ENCODE measurements around the gene THSD1.

THSD1 gene, protein sequence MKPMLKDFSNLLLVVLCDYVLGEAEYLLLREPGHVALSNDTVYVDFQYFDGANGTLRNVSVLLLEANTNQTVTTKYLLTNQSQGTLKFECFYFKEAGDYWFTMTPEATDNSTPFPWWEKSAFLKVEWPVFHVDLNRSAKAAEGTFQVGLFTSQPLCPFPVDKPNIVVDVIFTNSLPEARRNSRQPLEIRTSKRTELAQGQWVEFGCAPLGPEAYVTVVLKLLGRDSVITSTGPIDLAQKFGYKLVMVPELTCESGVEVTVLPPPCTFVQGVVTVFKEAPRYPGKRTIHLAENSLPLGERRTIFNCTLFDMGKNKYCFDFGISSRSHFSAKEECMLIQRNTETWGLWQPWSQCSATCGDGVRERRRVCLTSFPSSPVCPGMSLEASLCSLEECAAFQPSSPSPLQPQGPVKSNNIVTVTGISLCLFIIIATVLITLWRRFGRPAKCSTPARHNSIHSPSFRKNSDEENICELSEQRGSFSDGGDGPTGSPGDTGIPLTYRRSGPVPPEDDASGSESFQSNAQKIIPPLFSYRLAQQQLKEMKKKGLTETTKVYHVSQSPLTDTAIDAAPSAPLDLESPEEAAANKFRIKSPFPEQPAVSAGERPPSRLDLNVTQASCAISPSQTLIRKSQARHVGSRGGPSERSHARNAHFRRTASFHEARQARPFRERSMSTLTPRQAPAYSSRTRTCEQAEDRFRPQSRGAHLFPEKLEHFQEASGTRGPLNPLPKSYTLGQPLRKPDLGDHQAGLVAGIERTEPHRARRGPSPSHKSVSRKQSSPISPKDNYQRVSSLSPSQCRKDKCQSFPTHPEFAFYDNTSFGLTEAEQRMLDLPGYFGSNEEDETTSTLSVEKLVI

DNA sequence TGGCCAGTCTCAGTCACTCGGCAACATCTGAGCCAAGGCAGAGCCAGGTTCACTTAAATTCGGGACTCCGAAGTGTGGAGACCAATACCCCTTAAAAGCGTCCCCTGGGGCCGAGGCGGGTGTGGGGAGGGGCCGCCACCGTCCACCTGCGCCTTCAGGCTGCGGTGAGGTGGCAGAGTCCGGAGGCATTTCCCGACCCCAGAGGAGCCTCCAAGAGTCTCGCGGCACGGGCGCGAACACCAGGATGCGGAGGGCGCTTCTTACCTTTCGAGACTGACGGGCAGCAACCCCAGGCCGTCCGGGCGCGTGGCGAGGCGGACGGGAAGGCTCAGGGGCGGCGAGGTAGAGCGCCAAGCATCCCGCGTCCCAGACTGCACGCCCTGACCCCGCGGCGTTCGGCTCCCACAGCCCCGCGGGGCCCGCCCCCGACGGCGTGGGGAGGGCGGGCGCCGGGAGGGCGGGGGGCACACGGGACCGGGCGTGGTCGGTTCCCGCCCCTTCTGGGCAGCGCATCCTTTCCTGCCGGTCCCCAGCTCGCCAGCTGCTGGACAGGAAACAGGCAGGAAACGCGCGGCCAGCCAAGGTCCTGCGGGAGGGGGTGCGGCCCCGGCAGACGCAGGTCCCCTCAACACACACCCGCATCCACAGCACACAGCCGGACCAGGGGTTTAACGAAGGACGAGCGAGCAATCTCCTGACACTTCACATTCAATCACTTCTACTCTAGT lies at the start of gene THSD1:
THSD1 (minus strand) TSS at position 406 of the 728 bp plus-strand sequence. CDS start 3,572 bp downstream, outside the sequence.
- DNase-seq = peak; percentile 15

DNA sequence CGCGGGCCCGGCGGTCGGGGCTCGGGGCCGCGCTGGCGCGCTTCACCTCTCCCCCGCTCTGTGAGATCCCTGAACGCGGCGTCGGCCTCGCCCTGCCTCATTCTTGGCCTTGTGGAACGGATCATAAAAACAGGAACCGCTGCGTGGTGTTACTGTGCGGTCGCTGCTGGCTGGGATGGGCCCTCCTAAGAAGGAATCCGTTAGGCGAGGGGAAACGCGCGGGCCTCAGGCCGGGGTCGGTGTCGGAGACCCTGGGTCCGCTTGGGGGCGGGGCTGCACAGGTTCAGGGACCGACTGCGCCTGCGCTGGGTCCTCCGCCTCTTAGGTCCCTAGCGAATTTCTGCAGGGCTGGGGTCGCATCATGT lies 49.7 kb upstream of the THSD1 start:
- peak; percentile 74 for DNase-seq

DNA sequence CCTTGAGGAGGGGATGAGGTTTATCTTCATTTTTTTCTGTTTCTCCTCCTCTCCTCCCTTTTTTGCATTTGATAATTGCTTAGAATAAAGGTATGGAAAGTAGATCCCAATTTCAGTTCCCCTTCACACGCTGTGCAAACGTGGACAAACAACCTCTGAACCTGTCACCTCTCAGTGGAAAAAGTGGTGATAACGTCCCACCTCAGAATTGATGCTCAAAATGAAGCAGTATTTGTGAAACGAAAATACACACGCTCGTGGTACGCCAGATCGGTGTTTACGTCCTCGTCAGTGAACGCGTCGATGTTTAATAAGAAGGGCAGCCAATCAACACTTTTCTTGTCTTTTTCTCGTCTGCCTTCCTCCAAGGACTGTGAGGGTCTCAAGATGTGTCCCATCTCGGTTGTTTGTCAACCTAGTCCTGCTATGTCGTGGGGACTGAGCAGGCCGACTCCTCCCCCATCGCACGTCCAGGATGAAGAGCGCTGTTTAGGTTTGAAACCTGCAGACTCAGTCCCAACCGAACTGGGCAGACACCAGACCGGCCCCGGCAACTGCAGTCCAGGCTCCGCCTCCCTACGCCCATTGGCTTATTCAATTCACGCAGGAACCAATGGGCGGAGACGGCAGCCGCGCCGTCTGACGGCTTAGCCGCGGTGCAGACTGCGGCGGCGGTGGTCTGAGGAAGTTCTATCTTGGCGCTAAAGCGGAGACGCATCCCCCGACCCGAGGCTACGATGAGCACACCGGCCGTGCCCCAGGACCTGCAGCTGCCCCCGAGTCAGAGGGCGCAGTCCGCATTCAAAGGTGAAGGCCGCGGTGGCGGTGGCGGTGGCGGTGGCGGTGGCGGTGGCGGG lies 49.1 kb upstream of the THSD1 start, which contains the start of gene CKAP2:
CKAP2 (plus strand) TSS at position 659 of the 857 bp plus-strand sequence; CDS start at position 738, 79 bp downstream.
- DNase-seq = peak; percentile 91

DNA sequence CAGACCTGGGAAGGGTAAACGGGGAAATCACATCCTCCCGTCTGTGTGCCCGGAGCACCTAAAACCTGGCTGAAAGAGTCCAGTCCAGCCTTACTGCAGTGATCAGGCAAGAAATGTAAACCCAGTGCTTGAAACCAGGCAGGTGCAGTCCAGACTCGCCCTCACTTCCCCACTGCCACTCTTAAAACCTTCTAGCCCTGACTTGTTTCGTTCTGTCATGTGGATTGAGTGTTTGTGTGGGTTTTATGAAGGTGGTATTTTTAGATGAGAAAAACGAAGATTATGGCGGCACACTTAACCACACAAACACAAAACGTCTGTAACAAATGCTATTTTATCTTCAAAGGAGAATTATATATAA lies 48.5 kb upstream of the THSD1 start:
- DNase-seq = no peak

DNA sequence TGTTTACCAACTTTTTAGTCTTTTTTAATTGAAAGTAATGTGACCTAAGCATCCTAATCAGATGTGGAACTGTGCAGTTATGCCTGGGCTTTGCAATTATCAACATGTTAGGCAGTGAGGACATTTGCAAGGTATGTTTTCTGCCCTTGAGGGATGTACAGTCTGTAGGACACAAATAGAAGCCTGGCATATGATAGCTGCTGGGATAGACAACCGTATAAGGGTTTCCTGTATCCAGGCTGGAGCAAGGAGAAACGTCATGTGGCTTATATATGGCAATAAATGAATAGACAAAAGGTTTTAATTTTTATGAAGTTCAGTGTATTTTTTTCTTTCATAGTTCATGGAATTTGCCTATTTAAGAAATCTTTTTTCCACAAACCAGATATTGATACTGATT lies 46.5 kb upstream of the THSD1 start:
- no peak for DNase-seq

DNA sequence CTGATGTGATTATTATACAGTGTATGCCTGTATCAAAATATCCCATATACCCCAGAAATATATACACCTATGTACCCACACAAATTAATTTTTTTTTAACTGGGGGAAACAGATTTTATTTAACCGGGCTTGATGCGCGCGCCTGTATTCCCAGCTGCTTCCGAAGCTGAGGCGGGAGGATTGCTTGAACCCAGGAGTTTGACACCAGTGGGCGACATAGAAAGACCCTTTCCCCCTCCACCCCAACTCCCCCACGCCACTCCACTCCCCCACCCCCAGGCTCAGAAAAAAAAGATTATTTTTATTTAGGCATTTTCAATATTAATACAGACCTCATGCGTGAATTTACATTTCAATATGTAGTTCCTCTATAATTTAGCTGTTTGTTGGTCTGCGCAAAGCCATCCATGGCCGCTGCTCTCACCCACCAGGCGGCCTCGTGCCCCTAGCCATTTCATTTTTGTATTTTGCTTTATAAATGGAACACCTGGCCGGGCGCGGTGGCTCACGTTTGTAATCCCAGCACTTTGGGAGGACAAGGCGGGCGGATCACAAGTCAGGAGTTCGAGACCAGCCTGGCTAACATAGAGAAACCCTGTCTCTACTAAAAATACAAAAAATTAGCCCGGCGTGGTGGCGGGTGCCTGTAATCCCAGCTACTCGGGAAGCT lies 45.3 kb upstream of the THSD1 start:
- no peak for DNase-seq

DNA sequence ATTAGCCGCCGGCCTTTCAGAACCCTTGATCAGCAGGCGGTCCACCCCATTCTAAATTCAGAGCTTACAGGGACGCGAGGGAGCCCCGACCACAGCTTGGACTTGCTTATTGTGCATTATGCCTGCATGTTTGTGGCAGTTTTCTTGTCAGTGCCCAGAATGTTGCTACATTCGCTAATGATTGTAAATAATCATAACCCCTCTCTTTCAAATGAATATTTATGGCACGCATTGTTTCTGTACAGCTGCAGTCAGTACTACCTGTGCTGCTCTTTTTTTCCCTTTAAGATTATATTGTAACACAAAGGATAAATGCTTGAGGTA lies 44.8 kb upstream of the THSD1 start:
- DNase-seq = no peak

DNA sequence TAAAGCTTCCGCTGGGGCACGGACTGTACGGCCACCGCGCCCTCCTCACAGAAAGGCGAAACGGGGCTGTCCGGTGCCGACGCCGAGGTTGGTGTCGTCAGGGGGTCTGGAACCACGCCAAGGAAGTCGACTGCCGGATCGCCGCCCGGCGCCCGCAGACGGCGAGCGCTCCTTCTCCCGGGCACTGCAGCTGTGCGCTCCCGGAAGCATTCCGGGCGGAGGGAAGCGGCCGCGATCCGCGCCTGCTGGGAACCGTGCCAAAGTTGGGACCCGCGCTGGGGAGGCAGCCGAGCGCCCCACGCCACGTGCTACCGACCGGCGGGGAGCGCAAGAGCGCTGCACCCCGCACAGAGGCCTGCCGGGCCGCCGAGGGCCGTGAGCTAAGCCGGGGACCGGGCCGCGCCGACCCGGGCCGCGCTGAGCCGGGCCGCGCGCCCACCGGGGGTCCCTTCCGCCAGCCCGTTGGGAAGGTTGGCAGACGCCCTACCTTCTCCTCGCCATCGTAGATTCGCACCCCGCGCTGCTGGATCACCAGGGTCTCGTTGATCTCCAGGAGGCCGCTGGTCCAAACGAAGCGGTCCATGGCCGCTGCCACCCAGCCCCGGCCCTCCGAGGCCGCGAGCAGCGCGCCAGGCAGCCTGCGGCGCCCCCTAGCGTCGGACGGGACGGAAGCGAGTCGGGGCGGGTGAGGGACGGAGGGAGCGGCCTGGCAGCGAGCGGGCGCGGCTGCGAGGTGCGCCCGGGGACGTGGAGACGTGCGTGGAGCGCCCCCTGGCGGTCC lies 44.2 kb upstream of the THSD1 start, which contains the start of gene VPS36:
VPS36 (minus strand) TSS at position 623 of the 781 bp plus-strand sequence; CDS start at position 583, 40 bp downstream.
- DNase-seq = peak; percentile 97

DNA sequence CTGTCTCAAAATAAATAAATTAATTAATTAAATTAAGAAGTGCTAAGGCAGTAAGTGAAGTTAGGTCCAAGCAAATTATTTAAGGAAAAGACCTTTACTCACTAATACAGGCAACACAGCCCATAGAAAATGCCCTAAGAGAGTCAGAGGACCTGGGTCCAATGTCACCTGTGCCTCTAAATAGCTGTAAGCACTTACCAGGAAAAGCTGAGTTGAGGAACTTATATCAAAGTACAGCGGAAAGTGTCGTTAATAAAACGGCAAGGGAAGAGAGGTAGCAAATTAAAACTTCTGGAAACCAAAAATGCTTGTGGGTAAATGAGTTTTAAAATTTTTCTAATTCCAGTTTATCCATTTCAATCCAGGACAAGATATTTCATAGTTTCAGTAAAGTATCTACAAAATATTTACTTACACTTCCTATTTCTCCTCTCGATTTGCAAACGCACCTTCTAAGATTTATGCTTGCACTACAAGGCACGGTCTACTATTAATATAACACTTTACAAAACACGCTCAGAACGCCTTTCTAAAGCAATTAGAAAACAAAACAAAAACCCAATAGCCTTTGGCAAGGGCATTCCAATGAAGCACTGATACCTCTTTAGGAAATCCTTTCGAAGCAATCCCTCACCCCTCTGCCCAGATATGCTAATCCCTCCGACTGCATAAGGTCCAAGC lies 43.5 kb upstream of the THSD1 start:
- no peak for DNase-seq

DNA sequence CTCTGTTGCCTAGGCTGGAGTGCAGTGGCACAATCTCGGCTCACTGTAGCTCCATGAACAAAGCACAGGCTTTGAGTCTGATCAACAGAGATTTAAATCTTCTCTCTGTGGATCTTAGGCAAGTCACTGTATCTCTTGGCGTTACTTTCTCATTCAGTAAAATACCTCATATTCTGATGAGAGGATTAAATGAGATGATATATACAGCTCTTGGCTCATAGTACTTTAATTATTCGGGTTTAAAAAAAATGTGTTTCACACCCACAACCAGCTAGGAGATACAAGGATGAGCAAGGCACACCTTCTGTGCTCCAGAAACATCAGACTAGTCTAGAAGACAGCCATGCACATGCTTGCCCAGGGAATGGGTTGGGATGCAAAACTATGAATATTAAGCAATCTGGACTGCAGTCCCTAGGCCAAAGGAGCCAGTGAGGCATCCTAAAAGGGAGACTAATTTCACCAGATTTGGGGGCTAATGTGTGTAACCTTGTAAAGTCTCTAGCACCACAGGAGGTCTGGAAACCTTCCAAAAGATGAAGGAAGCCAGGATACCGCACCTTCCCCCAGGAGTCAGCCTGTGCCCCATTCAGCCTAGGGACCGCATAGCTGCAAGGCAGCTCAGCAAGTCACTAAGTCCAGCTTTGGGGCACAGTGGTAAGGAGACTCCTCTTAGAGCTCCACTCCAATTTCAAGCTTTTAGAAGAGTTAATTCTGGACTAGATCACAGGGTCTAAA lies 42.0 kb upstream of the THSD1 start:
- no peak for DNase-seq

DNA sequence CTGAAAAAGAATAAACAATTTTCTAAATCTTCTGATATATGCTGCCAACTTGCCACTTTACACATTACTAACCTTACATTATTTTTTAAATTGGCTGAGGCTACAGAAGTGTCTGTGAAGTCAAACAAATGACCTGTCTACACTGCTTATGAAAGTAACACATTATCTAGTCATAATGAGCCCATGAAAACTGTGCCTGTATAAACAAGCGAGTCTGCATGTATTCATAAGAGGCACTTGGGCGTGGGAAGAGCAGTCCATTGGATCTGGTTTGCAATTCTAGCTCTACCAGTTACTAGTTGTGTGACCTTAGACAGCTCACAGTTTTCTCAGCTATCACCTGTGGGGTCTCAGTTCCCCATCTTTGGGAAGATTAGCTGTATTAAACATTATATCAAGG lies 41.4 kb upstream of the THSD1 start:
- no peak for DNase-seq

DNA sequence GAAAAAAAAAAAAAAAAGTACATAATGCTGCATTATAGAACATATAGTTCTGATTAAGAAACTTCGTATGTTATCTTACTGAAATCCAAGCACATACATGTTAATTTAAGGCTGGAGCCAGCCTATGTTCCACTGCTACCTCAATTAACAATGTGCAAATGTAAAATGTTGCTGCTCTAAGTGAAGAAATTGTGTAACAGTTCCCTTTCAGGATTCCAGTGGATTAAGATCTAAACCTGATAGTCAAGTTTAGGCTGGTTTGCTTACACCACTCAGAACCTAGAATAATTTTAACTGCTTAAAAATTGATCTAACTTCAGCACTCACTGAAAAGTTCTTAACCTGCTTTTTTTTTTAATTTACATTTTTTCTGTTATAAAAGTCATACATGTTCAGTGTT lies 40.3 kb upstream of the THSD1 start:
- no peak for DNase-seq

DNA sequence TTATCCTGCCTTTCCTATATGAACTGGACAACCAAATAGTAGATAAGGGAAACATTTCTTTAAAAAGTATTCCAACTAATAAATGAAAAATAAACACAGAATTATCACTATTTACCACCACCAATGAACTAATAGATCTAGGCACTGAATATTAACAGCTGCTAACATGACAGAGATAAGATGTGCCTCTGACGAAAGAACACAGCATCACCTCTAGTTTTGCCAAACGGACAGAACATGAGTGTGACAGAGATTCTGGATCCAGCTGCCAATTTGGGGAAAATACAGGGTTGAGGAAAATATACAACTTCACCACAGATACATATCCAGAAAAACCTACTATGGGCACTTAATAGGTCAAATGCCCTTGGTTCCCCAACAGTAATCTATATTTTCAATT lies 26.5 kb upstream of the THSD1 start:
- DNase-seq = no peak

DNA sequence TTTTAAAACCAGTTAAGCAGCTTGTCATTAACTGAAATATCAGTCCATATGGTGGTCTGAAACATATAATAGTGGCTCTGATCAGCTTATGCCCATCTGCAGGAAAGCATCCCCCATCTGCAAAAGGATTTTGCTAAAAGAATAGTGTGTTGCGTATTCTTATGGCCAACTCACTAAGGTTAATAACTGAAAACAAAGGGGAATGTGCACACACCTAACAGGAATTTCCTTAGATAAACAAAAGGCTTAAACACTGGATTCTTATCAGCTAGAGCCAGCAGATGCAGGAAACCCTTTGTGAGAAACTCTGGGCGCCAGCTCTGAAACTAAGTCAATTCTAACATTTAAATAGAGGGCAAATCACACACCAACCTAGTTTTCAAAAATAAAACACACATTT lies 22.3 kb upstream of the THSD1 start:
- no peak for DNase-seq

DNA sequence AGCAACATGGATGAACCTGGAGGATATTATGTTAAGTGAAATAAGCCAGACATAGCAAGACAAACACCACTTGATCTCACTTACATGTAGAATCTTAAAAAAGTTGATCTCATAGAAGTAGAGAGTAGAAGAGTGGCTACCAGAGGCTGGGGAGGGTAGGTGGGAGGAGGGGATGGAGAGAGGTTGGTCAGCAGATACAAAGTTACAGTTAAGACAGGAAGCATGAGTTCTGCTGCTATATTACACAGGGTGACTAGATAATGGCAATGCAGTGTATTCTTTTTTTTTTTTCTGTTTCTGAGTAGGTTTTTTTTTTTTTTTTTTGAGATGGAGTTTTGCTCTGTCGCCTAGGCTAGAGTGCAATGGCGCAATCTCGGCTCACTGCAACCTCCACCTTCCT lies 15.2 kb upstream of the THSD1 start:
- DNase-seq = no peak

DNA sequence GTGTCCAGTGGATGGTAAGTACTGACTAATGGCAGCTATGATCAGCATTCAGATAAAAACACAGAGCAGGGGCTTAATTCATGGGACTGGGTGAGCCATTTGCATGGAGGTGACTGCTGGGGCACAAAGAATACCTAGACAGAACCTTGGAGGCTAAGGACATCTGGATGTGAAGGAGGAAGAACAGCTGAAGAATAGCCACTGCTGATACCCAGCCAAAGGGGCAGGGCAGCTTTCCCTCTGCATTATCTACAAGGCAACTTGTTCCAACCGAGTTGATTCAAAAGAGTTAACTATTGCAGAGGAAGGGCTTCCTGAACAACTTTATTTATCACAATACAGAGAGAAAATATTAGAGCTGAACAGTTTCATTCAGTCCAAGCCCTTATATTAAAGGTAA lies 13.1 kb upstream of the THSD1 start:
- no peak for DNase-seq

DNA sequence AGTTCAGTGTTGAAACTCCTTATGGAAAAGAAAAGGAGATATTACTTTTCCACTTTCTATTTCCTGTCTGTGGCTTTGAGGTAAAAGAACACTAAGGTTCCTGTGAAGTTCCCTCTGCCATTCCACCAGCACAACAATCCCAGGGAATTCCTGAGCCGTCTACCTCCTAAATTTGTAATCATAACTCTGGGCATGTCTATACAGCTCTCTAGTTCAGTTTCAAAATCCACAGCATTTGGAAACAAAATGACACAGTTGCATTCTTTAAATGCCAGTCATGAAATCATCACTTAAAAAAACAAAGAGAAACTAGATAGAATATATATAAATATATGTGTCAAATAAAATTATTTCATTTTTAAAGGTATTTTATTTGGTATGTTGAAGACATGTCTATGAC lies 9.0 kb upstream of the THSD1 start:
- no peak for DNase-seq

DNA sequence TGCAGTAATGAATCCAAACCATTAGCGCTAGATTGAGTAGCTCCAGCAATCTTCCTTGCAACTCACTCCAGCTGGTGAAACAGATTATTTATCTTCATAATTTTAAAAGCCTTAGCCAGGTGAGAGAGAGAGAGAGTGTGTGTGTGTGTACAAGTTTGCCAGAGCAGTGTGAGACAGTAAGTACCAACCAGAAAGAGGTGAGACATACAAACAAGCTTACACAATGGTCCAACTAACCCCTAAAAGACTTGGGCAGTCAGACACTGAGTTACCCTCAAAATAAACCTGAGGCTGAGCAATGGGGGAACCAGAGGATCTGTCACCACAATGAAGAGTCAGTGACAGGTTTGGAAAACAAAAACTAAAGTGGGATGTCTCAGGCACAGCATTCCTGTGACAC lies 8.1 kb upstream of the THSD1 start:
- no peak for DNase-seq

DNA sequence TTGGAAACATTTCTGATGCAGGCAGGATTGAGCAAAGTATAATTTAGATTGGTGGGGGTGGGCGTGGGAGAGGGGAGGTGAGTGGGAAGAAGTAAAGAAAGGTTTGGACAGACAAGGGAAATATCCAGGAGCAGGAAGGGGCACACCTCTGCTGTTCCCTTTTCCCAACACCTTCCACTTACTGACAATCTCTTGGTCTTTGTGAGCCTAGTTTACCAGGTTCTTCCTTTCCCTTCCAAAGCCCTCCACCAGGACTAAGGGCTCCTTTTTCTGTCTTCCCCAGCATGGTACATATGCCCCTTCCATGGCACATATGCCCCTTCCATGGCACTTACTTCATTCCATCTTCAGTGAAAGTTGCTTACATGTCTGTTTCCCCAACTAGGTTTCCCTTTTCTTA lies 6.2 kb upstream of the THSD1 start:
- DNase-seq = no peak

DNA sequence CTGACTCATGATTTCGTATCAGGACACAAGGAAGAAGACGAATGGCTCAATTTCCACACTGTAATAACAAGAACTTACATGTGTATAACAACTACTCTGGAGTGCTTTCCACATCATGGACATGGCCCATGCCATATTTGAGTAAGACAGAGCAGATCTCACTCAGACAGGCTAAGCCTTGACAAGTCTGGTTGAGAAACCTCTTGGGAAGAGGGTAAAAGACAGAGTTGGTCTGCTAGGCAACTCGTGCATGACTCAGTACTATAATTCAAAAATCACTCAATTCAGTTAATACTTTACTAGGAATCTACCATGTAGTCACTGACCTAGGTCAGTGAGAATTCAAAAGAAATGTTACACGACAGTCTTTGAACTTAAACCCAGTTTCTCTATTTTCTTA lies 5.7 kb upstream of the THSD1 start:
- DNase-seq = no peak
